CD4-positive, alpha-beta T cell treated with Interleukin-4 for 4 hours (primary cell): ENCODE results near the gene FAM221A.
"Not testable (repeated sequence)": the region's sequence is repeated elsewhere in the genome, so short reads cannot be mapped to it uniquely, and the experiment has no call there.

ENCODE experiments used
- DNase-seq: peaks from one replicate; pipeline ENCODE4 v3.0.0-alpha.2; 2020

The FAM221A gene, protein sequence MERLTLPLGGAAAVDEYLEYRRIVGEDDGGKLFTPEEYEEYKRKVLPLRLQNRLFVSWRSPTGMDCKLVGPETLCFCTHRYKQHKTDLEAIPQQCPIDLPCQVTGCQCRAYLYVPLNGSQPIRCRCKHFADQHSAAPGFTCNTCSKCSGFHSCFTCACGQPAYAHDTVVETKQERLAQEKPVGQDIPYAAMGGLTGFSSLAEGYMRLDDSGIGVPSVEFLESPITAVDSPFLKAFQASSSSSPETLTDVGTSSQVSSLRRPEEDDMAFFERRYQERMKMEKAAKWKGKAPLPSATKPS

DNA sequence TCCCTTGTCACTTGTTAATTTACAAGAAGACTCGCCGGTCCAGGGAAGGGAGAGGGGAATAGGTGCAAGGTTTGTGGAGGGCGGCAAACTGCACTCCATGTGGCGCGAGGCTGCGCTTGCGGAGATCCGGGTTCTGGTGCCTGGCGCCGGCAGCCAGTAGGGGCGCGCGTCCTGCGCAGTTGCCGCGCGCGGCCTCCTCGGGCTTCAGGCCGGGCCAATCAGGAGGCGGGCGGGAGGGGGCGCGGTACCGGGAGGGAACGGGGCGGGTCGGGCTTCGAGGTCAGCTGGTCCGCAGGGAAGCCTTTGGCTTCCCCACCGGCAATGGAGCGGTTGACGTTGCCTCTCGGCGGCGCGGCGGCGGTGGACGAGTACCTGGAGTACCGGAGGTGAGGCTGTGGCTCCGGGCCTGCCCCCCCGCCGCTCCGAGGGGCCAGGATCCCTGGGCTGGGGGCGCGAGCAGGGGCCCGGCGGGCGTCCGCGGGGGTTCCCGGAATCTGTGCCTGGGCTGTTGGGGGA lies at the start of gene FAM221A:
Gene FAM221A, plus strand, starts transcription at position 302 of the 516 bp plus-strand sequence. Its CDS starts 20 bp downstream, at position 322.
- DNase-seq, result peak; percentile 73

DNA sequence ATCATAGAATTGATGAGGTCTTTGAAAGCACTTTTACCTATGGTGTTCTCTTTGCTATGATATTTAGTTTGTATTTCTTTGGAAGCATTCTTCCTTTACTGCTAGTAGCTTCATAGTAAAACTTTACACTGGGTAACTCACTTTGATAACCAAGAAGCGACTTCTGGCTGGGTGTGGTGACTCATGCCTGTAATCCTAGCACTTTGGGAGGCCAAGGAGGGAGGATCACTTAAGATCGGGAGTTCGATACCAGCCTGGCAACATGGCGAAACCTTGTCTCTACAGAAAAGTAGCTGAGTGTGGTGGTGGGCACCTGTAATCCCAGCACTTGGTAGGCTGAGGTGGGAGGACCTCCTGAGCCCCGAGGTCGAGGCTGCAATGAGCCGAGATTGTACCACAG lies 46.6 kb upstream of the FAM221A start:
- no peak for DNase-seq

DNA sequence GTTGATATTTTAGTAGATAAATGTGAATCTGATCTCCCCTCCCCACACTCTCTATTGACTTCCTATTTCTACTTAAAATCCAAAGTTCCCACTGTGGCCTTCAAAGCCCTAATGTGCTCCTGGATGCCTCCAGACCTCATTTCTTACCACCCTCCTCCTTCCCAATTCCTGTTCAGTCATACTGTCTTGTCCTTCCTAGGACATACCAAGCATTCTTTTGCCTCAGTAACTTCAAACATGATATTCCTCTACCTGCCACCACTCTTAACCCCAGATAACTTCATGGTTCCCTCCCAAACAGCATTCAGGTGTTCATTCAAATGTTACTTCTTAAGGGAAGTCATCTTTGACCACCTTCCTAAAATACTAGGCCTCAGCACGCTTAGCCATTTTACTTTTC lies 34.2 kb upstream of the FAM221A start:
- DNase-seq, result no peak

DNA sequence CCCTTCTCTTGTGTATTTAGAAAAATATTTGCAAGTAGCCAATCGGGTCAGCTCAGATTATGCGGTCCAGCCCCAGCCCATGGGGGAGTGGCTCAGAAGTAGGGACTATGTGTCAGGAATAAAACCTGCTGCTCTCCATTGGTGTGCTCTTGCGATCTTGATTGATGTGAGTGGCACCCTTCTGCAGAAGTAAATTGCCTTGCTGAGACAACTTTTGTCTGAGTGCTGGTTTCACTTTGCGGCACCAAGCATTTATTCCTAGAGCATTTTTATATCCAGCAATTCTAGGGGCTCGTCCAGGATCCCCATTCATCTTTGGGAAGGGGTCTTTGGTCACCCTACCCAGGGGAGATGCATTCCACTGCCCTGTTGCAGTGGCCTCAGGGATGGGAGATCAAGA lies 26.1 kb upstream of the FAM221A start:
- no peak for DNase-seq

DNA sequence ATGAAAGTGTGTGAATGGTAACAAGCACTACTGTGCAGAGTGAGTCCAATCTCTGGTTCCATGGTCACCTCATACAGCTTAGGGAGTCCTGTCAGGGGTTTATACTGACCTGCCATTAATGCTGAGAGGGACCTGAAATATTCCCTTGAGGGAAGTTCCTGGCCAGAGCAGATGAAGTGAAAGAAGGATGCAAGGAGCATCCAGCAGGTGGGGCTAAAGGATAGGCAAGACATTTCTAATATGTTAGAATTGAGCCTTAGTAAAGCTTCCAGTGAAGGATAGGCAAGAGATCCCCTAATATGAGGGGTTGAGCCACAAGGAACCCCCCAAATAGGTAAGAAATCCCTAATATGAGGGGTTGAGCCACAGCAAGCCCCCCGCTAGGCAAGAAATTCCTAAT lies 25.5 kb upstream of the FAM221A start:
- no peak for DNase-seq

DNA sequence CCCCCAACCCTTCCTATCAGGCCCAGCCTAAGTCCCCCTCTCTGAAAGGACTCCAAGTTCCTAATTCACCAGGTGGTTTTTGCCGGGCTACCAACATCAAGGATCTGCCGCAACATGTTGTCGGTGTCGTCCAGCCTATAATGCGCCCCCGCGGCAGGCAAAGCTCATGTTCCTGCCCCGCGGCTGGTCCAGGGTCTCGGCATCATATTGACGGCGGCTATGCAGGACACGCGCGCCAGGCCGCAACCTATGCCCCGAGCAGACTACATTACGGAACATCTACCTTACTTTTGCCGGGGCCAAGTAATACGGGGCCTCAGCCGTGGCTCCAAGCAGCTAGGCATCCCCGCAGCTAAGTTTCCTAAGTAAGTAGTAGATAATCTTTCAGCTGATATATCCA lies 24.6 kb upstream of the FAM221A start:
- DNase-seq, result no peak

DNA sequence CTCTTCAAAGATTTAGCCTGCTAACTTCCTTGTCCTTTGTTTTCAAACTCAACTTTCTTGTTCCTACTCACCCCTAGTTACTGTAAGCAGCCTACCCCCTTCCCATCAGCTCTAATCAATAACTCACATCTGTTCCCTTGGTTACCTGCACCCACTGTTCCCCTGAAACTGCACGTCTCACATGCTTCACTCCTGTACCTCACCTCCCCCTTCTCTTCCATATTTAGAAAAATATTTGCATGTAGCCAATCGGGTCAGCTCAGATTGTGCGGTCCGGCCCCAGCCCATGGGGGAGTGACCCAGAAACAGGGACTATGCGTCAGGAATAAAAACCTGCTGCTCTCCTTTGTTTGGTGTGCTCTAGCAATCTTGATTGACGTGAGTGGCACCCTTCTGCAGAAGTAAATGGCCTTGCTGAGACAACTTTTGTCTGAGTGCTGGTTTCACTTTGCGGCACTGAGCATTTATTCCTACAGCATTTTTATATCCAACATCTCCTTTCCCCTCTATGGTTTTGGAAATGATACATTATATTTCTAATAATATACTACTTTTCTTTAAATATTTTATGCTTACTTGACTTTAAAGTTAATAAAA lies 21.1 kb upstream of the FAM221A start:
- DNase-seq, result no peak

DNA sequence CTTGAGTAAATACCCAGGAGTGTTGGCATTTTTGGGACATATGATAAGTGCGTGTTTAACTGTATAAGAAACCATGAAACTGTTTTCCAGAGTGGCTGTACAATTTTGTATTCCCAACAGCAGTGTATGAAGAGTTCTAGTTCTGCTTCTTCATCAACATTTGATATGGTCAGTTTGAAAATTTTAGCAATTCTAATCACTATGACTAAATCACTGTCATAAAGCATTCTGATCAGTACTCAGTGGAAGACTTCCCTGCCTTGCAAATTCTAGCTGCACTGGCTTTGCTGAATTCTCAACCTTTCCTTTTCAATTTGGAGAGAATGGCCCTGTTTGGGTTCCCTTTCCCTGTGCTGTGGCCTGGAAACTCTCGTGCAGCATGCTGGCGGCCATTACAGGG lies 18.6 kb upstream of the FAM221A start:
- DNase-seq, result no peak

DNA sequence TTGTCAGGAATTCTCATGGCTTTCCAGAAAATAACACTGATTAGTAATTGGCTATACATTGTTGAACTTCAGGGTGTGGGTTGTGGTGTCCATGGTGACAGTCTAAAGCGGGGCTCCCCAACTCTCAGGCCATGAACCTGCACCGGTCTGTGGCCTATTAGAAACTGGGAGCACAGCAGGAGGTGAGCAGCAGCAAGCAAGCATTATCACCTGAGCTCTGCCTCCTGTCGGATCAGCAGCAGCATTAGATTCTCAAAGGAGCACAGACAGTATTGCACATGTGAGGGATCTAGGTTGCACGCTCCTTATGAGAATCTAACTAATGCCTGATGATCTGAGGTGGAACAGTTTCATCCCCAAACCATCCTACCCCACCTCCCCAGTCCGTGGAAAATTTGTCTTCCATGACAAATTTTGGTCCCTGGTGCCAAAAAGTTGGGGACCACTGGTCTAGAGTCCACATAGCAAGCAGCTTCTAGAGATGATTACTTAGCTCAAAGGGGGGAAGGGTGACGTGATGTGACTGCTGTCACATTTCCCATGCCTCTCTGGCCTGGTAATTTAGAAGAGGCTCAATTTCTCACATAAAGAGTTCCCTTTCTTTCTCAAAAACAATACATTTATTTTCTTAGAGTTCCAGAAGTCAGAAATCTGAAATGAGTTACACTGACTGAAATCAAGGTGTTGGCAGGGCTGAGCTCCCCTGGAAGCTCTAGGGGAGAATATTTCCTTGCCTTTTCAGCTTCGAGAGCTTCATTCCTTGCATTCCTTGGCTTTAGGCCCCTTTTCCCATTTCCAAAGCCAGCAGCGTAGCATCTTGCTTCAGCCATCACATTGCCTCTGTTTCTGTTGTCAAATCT lies 17.6 kb upstream of the FAM221A start:
- no peak for DNase-seq

DNA sequence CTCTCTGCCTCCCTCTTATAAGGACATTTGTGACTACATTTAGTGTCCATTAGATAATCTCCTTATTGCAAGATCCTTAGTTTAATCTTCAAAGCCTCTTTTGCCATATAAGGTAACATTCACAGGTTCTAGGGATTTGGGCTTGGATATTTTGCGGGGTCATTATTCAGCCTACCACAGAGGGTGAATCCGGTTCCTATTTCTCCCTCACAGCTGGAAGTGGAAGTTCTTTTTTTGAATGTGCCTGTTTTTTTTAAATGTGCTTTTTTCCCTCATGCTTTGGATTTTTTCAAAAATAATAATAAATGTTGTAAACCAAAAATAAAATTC lies 17.1 kb upstream of the FAM221A start:
- DNase-seq, result no peak

DNA sequence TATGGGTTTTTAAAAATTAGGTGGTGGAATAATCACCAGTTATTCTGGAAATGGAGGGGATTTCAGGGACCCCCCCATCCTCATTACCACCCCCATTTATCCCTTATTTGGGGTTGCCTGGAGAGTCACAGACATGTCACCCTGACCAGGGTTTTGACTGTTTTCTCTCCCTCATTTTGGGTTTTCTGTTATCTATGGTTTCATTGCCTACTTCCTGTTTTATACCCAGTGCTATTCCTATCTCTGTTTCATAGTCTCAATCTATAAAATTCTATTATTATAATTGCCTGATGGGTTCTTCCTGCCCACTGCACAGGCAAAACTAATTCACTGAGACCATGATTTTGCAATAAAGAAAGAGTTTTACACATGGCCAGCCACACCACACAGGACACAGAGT lies 15.9 kb upstream of the FAM221A start:
- no peak for DNase-seq

DNA sequence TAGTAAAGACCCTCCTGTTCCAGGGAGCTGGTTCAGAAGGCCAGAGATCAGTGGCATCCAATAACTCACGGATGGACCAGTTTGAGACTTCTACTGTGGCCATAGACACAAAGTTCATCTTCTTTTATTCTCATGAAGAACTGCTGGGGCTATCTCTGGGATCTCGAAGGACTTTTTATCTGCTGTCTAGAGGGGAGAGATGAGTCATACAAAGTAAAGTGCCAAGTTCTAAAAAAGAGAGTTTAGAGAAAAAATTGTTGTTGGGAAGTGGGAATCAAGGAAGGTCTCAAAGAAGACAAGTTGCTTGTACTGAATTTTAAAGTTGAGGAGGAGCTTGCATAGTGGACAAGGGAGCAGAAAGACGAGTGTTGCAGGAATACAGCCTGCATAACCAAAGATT lies 8.0 kb upstream of the FAM221A start:
- no peak for DNase-seq

DNA sequence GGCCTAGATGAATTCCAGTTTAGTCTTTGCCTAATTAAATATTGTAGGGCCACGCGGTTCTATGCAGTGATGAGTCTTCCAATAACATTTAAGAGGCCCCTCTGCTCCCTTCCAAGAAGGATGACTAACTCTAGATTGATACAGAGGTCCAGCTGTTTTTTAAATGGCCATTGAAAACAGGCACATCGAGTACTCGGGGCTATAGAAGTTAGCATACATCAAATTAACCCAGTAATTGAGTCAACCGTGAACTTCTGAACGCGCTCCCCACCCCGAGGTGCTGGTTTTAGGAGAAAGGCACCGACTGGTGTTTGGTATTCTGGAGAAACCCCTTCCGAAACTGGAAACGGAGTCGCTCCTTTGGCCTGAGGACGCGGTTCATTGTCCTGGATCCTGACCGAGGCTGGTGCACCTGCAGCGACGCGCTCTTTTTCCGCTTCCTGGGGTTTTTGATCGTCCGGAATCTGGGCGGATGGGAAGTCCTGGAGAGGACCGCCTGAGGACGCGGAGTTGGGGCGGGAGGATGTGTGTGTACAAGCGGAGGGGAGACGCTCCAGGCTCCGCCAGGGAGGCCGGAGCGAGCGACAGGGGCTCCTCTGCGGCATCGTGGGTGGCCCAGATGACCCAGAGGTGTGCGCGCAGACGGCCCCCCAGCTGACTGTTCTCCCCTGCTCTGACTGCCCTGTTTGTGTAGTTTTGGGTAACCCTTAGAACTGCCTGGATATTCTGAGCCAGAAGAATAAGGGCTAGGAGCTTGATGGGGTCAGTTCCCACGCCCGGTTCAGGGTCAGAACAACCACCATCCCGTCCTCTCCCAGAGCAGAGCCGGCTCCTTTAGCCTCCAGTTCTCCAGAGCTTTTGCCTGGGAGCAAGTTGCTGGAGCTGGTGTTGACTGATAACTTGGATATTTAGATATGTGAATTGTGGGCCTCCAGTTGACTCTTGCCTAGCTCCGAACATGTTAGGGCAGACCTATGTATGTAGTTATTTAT lies 711 bp downstream of the FAM221A start:
- DNase-seq, result peak; percentile 44

DNA sequence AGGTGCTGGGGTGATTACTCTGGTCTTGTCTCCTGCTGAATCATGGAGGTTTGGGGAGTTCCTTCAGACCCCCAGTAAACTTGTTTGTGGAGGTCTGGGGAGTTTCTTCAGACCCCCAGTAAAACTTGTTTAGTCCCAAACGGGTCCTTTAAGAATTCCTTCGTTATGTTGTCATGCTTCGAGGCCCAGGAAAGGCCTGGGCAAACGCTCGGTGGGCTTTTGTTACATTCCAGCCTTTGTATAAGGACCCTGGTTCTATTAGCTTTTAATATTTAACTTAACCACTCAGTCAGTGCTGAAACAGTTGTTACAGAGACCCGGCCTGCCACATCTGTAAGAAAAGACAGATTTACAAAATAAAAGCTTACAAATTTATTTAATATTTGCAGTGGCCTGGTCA lies 4.0 kb downstream of the FAM221A start:
- DNase-seq, result not testable (repeated sequence)

DNA sequence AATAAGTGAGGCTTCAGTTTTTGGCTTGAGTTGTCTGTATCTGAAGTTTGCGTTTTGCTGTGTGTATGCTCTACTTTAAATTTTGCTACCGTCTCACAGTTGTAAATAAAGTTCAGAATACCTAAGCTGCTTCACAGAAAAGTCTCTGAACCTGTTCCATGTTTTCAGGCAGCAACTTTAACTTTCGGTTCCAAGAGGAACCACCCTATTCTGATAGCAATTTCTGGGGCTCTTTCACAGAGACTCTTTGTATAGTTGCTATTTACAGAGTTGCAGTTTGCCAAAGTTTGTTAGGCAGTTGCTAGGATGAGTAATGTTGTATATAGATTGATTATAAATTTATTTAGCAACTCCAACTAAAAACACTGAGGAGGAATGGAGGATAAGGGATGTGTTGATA lies 5.7 kb downstream of the FAM221A start:
- no peak for DNase-seq

DNA sequence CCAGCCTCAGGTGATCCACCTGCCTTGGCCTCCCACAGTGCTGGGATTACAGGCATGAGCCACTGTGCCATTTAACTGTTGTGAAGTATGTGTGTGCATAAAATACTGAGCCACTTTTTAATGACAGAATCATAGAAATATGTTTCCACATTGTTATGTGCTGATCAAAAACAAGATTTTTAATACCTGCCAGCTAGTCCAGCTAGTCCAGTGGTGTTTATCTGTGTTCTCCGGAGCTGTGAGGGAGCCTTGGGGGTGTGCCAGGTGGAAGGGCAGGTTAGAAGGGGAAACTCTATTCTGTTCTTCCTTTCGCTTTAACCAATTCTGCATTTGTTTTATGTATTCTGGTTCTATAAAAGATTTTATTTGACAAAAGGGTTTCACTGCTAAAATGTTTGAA lies 7.0 kb downstream of the FAM221A start:
- DNase-seq, result no peak

DNA sequence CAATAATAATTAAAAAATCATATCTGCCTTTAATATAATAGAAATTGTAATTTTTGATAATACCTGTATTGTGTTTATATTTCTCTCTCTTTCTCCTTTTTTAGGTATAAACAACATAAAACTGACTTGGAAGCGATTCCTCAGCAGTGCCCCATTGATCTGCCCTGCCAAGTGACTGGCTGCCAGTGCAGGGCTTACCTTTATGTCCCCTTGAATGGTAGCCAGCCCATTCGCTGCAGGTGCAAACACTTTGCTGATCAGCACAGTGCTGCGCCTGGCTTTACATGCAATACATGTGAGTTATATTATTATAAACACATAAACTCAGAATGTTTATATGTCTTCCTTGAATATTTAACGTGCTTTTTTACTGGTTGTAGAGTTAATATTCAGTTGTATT lies 9.2 kb downstream of the FAM221A start:
- DNase-seq, result no peak

DNA sequence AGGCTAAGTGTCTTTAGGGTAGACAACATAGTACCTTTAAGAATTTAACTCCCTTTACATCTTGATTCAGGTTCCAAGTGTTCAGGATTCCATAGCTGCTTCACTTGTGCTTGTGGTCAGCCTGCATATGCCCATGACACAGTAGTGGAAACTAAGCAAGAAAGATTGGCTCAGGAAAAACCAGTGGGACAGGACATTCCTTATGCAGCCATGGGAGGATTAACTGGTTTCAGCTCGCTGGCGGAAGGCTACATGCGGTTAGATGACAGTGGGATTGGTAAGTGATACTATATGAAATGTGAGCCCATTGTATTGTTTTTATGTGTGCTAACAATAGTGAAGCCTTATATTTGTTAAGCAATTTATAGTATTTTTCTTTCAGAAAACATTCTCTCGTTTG lies 11.3 kb downstream of the FAM221A start:
- DNase-seq, result no peak

DNA sequence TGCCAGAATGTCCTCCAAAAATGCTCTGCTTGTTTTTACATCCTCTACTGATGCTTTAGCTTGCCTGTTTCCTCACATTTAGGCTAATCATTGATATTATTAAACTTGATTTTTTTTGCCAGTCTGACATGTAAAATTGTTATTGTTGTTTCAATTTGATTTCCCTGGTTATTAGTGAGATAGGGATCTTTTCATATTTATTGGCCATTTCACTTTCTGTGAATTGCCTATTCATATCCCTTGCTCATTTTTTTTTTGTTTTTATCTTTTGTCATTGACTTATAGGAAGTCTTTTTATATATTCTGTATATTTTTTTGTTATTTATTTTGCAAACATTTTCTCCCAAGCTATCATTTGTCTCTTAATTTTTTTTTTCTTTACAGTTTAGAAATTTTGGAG lies 13.2 kb downstream of the FAM221A start:
- no peak for DNase-seq

DNA sequence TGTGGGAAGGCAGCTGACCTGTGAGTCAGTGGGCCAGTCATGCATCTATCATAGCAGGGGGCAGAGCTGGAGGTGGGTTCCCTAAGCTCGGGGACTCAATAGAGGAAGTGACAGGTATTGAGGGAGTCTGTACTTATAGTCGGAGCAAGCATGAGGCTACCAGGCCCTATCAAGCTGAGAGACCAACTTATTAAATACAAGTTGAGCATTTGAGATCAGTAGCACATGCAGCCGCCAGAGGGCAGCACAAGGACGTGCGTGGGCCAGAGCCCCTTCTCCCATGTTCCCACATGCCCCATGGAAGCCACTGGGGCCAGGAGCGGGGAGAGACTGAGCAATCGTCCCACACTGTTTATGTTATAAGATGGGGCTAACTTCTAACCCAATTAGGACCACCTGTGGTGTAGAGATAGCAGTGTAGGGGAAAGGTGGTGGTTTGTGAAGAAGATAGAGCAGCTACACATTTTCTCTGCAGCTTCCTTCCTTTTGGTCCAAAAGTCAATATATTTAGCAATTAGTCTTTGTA lies 17.0 kb downstream of the FAM221A start:
- DNase-seq, result peak; percentile 46

DNA sequence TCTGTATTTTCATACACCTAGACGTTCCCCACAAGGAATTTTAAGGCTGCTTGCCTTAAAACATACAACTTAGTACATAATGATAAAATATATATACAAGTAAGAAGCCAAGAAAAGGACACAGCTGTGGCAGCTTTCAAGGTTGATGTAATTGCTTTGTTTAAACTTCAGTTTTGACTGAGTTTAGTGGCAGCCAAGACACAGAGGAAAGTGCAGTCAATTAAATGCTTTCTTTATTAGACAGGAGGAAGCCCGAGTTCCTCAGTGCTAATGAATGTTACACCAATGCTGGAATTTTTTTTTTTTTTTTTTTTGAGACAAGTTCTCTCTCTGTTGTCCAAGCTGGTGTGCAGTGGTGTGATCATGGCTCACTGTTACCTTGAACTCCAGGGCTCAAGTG lies 18.8 kb downstream of the FAM221A start:
- DNase-seq, result no peak

DNA sequence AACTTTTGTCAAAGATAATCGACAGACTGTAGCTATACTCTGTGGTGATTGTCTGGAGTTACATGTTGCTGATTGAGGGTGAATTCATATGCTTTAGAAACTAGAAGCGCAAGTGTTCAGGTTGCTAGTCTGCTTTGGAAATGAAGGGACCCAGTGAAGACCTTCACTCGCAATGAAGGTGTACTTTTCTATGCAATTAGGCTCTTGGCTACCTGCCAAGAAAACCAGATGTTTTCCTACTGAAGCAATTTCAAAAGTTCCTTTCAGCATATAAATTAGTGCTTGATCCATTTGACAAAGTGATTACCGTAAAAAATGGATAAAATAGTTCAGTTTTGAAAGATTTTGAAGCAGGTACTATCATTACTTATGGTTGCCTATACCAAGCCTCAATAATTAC lies 20.0 kb downstream of the FAM221A start:
- DNase-seq, result no peak
